ENCODE measurements around the gene SNCAIP.

DNA sequence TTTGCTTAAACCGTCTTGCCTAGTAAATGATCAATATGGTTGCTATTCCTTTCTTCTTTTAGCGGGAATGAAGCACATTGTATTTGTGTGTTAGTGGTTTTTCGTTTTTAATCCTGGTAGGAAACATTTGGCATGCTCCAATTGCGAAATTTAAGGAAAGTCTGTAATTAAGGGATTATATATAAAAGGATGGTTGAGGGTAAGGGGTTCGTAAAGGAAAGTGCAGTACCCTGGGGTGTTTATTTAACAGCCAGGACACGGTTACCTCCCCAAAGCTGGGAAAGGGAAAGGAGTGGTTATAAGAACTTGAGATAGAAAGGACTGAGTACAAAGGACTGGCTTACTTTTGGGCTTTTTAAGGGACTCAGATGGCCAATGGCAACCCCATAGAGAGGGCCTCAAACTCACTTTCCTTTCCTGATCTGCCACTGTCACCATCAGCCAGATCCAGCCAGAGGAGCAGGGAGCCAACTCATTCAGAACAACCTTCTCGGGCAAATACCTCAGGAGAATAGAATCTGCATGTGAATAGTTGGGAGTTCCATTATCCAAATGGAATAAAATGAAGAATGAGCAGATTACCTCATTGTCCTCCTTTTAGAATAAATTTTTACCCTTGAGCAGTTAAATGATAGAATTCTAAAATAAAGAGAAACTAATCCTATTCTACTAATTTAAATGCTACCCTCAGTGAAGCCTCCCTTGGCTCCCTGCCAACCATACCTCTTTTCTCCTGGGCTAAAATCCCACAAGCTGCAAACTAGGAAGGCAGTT is 117.7 kb downstream of the SNCAIP start:
- TF ChIP-seq POLR2AphosphoS5 (IDR thresholded peaks at IDR 0.05; ENCODE audit: low read depth) (no peak), CTCF (IDR thresholded peaks at IDR 0.05; ENCODE audit: insufficient read depth, low read length) (no peak), REST (IDR thresholded peaks at IDR 0.05; ENCODE audit: insufficient replicate concordance, low read depth) (no peak)
